OCI-LY3 (cell line): ENCODE measurements around the gene SULT1C3.

Source experiments
- H2AFZ ChIP-seq: fragments of 200-600, 300-600 bp; shearing (Covaris generic); 2 replicates; pipeline ENCODE4 v1.6.0; 2014; ENCODE audit warnings: antibody characterized with exemption, low read depth, low read length
- H3K27ac ChIP-seq: fragments of 200-600, 300-600 bp; sonication (generic); 2 replicates; pipeline ENCODE4 v1.5.1; 2014; ENCODE audit warnings: mild to moderate bottlenecking, low read length, moderate library complexity, mixed read lengths
- H3K27me3 ChIP-seq: fragments of 200-600, 300-600 bp; sonication (generic); 2 replicates; pipeline ENCODE4 v1.6.1; 2014; ENCODE audit warnings: low read depth, low read length, mixed read lengths
- H3K36me3 ChIP-seq: fragments of 200-600, 300-600 bp; sonication (generic); replicated peaks from 2 replicates; pipeline ENCODE3; 2014; ENCODE audit warnings: low read depth, low read length, mixed read lengths
- H3K4me1 ChIP-seq: fragments of 300-600, 200-600 bp; sonication (generic); 2 replicates; pipeline ENCODE4 v1.6.1; 2014; ENCODE audit warnings: low read length, mixed read lengths
- H3K4me2 ChIP-seq: fragments of 200-600, 300-600 bp; sonication (generic); 2 replicates; pipeline ENCODE4 v1.6.1; 2014; ENCODE audit warnings: low read length, mixed read lengths
- H3K4me3 ChIP-seq: fragments of 300-600, 200-600 bp; sonication (generic); 2 replicates; pipeline ENCODE4 v1.5.1; 2014; ENCODE audit warnings: antibody characterized with exemption, mild to moderate bottlenecking, low read length, moderate library complexity
- H3K79me2 ChIP-seq: fragments of 300-600, 200-600 bp; shearing (Covaris generic); 2 replicates; pipeline ENCODE4 v1.6.1; 2014; ENCODE audit warnings: mild to moderate bottlenecking, low read length, mixed read lengths
- H3K9ac ChIP-seq: fragments of 300-600, 200-600 bp; shearing (Covaris generic); 2 replicates; pipeline ENCODE4 v1.6.0; 2014; ENCODE audit warnings: mild to moderate bottlenecking, low read length, moderate library complexity
- H3K9me3 ChIP-seq: fragments of 200-600, 300-600 bp; shearing (Covaris generic); 2 replicates; pipeline ENCODE4 v1.6.1; 2014; ENCODE audit warnings: low read length, mixed read lengths; ENCODE audit not compliant: insufficient read depth
- H4K20me1 ChIP-seq: fragments of 200-600, 300-600 bp; sonication (generic); 2 replicates; pipeline ENCODE4 v1.6.1; 2016; ENCODE audit warnings: low read length, mixed read lengths; ENCODE audit not compliant: insufficient read depth
- EZH2phosphoT487 ChIP-seq: fragments of 200-600 bp; shearing (Covaris generic); IDR thresholded peaks from 2 replicates; pipeline ENCODE4 v1.6.1; 2018; ENCODE audit warnings: antibody characterized with exemption, mixed run types, low read depth
- TF ChIP-seq, protein P1 (sequence below): fragments of 200-600, 300-600 bp; sonication (generic); IDR thresholded peaks from 2 replicates; pipeline ENCODE4 v1.5.1; 2014; ENCODE audit warnings: antibody characterized with exemption, low read length, low read depth

SULT1C3 gene

DNA sequence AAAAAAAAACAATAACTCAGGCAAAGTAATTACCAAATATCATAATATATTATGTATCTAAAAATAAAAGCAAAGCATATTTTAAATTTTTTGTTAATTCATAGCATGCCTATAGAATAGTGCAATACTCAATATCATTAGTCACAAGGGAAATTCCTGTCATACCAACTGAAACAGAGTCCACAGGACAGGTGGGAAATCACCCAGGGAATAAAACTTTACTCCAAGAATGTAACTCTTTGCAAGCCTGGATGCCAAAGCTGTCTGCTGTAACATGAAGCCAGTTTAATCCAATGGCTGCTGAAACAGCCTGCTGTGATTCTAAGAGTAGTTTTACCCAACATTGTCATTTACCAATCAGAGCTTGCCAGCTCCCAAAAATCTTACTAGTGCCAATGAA lies 40.0 kb upstream of the SULT1C3 start:
- no peaks in the 10 kb centered on the region for H4K20me1 ChIP-seq
- H3K4me2 ChIP-seq = no peak overlapping the region
- no peaks in the 10 kb centered on the region for H3K9me3 ChIP-seq
- H3K9ac ChIP-seq = no peak overlapping the region
- no peak overlapping the region for H2AFZ ChIP-seq
- no peaks in the 10 kb centered on the region for H3K27me3 ChIP-seq
- TF ChIP-seq EZH2phosphoT487 = no peak
- TF ChIP-seq, protein P1, sequence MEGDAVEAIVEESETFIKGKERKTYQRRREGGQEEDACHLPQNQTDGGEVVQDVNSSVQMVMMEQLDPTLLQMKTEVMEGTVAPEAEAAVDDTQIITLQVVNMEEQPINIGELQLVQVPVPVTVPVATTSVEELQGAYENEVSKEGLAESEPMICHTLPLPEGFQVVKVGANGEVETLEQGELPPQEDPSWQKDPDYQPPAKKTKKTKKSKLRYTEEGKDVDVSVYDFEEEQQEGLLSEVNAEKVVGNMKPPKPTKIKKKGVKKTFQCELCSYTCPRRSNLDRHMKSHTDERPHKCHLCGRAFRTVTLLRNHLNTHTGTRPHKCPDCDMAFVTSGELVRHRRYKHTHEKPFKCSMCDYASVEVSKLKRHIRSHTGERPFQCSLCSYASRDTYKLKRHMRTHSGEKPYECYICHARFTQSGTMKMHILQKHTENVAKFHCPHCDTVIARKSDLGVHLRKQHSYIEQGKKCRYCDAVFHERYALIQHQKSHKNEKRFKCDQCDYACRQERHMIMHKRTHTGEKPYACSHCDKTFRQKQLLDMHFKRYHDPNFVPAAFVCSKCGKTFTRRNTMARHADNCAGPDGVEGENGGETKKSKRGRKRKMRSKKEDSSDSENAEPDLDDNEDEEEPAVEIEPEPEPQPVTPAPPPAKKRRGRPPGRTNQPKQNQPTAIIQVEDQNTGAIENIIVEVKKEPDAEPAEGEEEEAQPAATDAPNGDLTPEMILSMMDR = no peak
- H3K79me2 ChIP-seq = no peaks in the 10 kb centered on the region
- no peaks in the 10 kb centered on the region for H3K36me3 ChIP-seq
- H3K27ac ChIP-seq = no peak overlapping the region
- H3K4me3 ChIP-seq = no peak overlapping the region
- H3K4me1 ChIP-seq = no peaks in the 10 kb centered on the region

DNA sequence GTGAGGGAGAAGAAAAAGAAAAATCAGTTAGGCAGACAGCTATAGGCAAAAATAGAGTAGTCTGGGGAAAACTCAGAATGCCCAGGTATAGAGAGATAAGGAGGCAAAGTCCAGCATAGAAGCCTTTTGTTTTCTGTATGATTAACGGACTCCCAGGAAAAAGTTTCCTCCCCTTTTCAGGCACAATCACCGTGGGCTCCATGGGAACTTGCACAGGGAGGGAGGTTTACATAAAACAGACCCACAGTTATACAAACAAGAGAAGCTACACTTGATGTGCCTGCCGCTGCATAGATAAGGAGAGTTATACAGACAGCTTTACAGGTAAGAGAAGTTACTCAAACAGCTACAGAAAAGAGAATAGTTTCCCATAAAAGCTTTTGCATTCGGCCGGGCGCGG lies 39.2 kb upstream of the SULT1C3 start:
- TF ChIP-seq EZH2phosphoT487 = no peak
- TF ChIP-seq, protein P1 = no peak
- H3K4me1 ChIP-seq = no peaks in the 10 kb centered on the region

DNA sequence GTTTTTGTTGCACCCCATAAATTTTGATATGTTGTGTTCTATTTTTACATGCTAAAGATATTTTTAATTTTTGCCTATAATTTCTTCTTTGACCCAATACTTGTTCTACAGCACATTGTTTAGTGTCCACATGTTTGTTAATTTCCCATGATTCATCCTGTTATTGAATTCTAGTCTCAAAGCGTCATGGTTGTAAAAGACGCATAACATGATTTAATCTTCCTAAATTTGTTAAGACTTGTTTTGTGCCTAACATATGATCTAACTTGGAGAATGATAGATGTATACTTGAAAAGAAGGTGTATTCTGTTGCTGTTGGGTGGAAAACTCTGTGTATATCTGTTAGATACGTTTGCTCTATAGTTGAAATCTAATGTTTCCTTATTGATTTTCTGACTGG lies 27.1 kb upstream of the SULT1C3 start:
- H3K27ac ChIP-seq = no peak overlapping the region
- no peaks in the 10 kb centered on the region for H3K36me3 ChIP-seq
- no peak overlapping the region for H3K9ac ChIP-seq
- H3K9me3 ChIP-seq = no peaks in the 10 kb centered on the region
- H3K79me2 ChIP-seq = no peaks in the 10 kb centered on the region
- H3K4me2 ChIP-seq = no peak overlapping the region
- no peak overlapping the region for H2AFZ ChIP-seq
- TF ChIP-seq EZH2phosphoT487 = no peak
- TF ChIP-seq, protein P1 = no peak
- H3K27me3 ChIP-seq = 0 out of 2 replicates have a peak, but pooled peaks cover 3% of the 10 kb centered on the region
- H3K4me3 ChIP-seq = no peak overlapping the region
- H4K20me1 ChIP-seq = no peaks in the 10 kb centered on the region
- peaks cover 6% of the 10 kb centered on the region; the same call in 1 of the 2 replicates for H3K4me1 ChIP-seq

More for the DNA sequence above, 39.2 kb upstream of the SULT1C3 start:
- H4K20me1 ChIP-seq = no peaks in the 10 kb centered on the region
- no peak overlapping the region for H3K4me2 ChIP-seq
- no peaks in the 10 kb centered on the region for H3K36me3 ChIP-seq
- no peak overlapping the region for H3K4me3 ChIP-seq
- H3K27me3 ChIP-seq = no peaks in the 10 kb centered on the region
- H3K9me3 ChIP-seq = no peaks in the 10 kb centered on the region
- H3K79me2 ChIP-seq = no peaks in the 10 kb centered on the region
- H3K9ac ChIP-seq = no peak overlapping the region
- H2AFZ ChIP-seq = no peak overlapping the region
- no peak overlapping the region for H3K27ac ChIP-seq

DNA sequence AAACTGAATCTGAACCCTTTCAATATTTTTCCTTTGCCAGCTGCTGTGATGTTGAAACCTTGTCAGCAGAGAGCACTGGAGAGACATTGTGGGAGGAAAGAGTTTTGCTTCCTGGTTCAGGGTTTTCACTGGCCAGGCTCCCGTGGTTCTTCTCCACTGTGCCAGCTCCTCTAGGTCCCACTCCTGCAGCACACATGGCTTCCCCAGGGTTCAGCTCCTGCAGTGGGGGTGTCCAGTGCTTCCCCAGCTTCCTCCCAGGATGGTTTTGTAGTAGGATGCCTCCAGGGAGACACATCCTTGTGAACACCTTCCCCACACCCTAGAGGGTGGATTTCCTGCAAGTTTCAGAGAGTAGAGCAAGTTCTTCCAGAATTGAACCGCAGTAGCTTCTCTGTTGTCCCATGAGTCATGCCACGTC lies 24.0 kb upstream of the SULT1C3 start:
- H2AFZ ChIP-seq = peak overlapping the region; percentile 94
- H3K9me3 ChIP-seq = no peaks in the 10 kb centered on the region
- peak overlapping the region; percentile 18; the same call in 1 of the 2 replicates for H3K9ac ChIP-seq
- H4K20me1 ChIP-seq = no peaks in the 10 kb centered on the region
- no peak overlapping the region for H3K27ac ChIP-seq
- H3K4me1 ChIP-seq = peaks cover 6% of the 10 kb centered on the region; the same call in 1 of the 2 replicates
- H3K79me2 ChIP-seq = no peaks in the 10 kb centered on the region
- peak overlapping the region; percentile 76 for H3K4me2 ChIP-seq
- H3K4me3 ChIP-seq = peak overlapping the region; percentile 65
- H3K27me3 ChIP-seq = 0 out of 2 replicates have a peak, but pooled peaks cover 3% of the 10 kb centered on the region
- TF ChIP-seq, protein P1 = peak; percentile 53
- no peak for TF ChIP-seq EZH2phosphoT487
- no peaks in the 10 kb centered on the region for H3K36me3 ChIP-seq
